NOMO-1 treated with DMSO at 0.1 percent for 48 hours (cell line): ENCODE results near the gene PRSS8.
"Not testable (repeated sequence)": the region's sequence is repeated elsewhere in the genome, so short reads cannot be mapped to it uniquely, and the experiment has no call there.

ENCODE experiments used
- DNase-seq: peaks from one replicate; lab custom pipeline; 2025; ENCODE audit not compliant: unreplicated experiment; lab: John Stamatoyannopoulos, UW

PRSS8 gene

DNA sequence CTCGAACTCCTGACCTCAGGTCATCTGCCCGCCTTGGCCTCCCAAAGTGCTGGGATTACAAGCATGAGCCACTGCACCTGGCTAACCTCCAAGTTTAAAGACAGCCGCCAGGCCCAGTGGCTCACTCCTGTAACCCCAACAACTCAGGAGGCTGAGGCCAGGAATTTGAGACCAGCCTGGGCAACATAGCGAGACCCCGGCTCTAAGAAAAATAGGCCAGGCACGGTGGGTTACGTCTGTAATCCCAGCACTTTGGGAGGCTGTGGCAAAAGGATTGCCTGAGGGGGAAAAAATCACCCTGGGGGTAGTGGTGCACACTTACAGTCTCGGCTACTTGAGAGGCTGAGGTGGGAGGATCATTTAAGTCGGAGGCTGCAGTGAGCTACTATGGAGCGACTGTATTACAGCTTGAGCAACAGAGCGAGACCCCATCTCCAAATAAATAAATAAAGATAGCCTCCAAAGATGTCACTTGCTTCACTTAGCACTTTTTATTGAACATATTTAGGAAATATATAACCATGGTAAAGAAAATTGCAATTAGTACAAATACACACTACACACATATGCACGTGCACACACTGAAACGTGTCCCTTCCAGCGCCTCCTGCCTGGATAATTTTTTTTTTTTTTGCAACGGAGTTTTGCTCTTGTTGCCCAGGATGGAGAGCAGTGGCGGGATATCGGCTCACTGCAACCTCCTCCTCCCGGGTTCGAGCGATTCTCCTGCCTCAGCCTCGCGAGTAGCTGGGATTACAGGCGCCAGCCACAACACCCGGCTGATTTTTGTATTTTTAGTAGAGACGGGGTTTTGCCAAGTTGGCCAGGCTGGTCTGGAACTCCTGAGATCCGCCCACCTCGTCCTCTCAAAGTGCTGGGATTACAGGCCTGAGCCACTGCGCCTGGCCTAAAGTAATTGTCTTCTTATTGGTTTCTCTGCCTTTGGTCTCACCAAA is 28.7 kb downstream of the PRSS8 start:
- no peak for DNase-seq

DNA sequence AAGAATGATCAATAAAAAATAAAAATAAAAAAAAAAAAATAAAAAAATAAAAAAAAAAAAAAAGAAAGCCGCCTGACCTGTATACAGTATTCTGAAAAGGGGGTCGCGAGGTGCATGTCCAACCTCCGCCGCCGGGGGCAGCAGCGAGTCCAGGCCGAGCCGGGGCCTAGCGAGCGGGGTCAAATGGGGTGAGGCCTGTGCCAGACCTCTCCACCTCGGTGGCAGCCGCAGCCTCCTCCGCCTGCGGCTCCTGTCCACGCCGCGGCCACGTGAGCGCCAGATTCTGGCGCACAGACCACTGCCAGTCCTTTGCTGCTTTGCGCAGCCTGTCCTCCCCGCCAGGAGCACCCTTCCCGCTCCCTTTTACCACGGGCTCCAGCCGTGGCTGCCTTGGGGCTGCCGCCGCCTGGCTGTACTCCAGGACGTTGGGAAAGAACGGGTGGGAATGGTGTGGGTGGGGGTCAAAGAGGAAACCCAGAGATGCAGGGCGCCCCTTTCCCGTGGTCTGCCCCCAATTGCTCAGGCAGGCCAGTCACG is 29.8 kb downstream of the PRSS8 start:
- DNase-seq: peak; percentile 79

DNA sequence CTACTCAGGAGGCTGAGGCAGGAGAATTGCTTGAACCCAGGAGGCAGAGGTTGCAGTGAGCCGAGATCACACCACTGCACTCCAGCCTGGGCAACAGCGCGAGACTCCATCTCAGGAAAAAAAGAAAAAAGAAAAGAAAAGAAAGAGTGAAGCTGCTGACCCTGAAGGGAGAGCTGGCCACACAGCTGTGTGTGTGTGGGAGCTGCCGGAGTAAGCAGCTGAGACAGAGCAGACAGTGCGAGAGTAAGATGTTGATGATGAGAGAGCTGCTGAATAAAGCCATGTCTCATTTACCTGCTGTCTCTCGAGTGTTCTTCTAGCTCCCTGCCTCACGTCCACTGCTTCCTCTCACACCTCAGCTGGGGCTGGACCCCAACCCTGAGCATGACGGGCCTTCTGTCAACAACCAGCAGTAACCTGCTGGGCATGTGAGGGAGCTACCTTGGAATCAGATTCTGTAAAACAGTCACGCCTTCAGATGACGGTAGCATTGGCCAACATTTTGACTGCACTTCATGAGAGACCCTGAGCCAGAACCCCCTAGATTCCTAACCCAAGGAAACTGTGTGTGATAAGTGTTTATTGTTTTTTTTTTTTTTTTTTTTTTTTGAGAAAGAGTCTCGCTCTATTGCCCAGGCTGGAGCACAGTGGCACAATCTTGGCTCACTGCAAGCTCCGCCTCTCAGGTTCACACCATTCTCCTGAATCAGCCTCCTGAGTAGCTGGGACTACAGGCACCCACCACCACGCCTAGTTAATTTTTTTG is 34.5 kb downstream of the PRSS8 start:
- DNase-seq: not testable (repeated sequence)

- no peak for DNase-seq
These were observed 35.5 kb downstream of the PRSS8 start for GRCh38 chr16:31099860-31100638.

- DNase-seq: peak; percentile 98
These were observed 41.0 kb downstream of the PRSS8 start, which contains the start of gene VKORC1 for GRCh38 chr16:31094424-31095120. TSS of gene VKORC1 (minus strand) at chr16:31094797. CDS start at chr16:31094729, 68 bp downstream.

DNA sequence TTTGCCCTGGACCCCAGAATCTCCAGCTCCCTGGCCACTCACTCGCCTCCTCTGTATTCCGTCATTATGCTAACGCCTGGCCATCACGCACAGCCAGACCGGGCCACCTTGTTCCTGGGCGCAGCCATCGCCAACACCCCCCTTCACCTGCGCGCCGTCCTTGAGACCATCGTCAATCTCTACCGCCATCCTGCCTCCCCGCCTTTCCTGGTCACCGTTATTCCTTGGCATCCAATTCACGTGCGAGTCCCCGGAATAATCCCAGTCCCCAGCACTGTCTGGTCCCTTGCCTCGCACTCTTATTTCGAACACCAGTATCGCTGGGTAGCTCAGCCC is 41.5 kb downstream of the PRSS8 start:
- DNase-seq: no peak

- DNase-seq: no peak
These were observed 42.3 kb downstream of the PRSS8 start for GRCh38 chr16:31093132-31093703.

DNA sequence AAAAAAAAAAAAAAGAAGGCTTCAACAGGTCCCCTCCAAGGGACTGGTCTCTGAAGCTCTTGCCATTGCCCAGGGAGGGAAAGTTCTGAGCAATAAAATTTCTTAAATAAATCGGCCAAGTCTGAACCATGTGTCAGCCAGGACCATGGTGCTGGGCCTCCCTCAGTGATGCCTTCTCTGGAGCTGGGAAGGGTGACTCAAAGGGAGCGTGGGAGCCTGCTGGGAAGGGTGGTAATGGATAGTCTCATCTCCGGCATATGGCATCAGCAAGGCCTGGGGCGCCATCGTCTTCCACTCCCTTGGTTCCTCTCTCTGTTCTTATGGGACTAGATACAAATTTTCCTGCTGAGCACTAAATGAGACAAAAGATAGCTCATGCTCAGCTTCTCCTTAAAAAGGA is 43.2 kb downstream of the PRSS8 start:
- no peak for DNase-seq

DNA sequence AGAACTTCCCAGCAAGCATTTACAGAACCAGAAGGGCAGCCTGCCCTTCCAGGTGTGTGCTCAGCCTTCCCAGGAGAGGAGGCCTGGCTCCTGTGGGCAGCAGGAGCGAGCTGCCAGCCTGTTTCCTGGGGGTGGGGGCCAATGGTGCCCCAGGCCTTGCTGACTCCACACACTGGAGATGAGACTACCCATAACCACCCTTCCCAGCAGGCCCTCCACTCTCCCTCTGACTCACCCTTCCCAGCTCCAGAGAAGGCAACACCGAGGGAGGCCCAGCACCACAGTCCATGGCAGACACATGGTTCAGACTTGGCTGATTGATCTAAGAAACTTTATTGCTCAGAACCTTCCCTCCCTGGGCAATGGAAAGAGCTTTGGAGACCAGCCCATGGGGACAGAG is 45.0 kb downstream of the PRSS8 start:
- DNase-seq: no peak

GRCh38 chr16:31089199-31089598 is 46.3 kb downstream of the PRSS8 start:
- DNase-seq: no peak

DNA sequence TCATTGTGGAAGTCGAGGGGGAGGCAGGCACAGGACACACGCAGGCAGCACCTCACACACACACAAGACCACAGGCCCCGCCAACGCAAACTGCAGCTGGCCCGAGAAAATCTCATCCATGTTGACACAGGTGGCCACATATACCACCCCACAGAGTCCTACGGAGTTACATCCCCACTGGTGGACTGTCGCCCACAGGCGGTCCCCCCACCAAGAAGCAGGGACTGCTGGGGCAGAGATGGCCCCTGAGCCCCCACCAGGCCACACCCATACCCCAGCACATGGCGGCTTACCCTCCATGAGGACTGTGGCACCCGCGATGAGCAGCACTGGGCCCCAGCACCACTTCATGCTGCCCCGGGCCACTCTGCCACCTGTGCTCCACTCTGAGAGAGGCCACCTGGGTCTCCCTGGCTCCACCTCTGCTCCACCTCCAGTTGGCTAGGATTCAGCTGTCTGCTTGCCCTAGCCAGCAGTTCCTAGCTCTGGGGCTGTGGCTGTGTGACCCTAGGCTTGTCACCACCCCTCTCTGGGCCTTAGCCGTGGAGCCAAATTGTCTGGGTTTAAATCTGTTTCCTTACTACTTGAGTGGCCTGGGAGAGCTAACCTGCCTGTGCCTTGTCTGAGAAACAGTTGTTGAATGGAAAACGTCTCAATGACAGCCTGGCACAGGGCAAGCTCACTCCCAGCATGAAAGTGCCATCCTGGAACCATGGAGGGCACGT is 46.9 kb downstream of the PRSS8 start, which contains the start of gene PRSS53:
Gene PRSS53, minus strand, starts transcription at position 485 of the 725 bp plus-strand sequence. Its CDS starts 134 bp downstream, at position 351.
- no peak for DNase-seq

GRCh38 chr16:31087971-31088370 is 47.6 kb downstream of the PRSS8 start:
- DNase-seq: no peak

GRCh38 chr16:31087481-31087880 is 48.0 kb downstream of the PRSS8 start:
- no peak for DNase-seq

DNA sequence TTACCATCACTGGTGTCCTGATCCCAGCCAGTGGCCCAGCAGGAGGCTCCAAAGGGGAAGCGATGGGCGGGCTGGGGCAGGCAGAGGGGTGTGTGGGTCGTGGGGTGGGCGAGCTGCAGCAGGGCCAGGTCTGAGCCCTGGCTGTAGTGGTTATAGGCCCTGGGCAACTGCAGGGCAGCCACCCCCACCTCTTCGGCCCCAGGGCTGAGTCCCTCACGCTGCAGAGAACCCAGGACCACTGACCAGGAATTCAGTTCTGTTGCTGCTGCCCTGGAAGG is 49.0 kb downstream of the PRSS8 start:
- no peak for DNase-seq

GRCh38 chr16:31085873-31086628 is 49.5 kb downstream of the PRSS8 start:
- no peak for DNase-seq

DNA sequence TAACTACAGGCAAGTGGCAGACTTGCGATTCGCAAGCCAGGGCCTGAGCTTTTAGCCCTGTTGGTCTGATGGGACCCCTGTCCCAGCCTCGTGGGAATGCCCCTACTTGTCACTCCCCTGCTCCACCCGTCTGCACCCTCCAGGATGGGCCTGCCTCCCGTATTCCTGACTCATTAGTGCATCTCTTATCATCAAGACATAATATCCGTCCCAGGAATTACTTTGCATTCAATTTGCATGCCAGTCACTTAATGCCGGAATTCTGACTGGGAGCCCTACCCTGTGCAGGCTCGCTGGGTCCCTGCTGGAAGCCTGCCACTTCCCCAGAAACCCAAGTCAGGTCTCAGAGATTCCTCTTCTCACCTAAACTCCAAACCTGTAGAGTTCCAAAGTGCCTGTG is 50.1 kb downstream of the PRSS8 start:
- DNase-seq: no peak

DNA sequence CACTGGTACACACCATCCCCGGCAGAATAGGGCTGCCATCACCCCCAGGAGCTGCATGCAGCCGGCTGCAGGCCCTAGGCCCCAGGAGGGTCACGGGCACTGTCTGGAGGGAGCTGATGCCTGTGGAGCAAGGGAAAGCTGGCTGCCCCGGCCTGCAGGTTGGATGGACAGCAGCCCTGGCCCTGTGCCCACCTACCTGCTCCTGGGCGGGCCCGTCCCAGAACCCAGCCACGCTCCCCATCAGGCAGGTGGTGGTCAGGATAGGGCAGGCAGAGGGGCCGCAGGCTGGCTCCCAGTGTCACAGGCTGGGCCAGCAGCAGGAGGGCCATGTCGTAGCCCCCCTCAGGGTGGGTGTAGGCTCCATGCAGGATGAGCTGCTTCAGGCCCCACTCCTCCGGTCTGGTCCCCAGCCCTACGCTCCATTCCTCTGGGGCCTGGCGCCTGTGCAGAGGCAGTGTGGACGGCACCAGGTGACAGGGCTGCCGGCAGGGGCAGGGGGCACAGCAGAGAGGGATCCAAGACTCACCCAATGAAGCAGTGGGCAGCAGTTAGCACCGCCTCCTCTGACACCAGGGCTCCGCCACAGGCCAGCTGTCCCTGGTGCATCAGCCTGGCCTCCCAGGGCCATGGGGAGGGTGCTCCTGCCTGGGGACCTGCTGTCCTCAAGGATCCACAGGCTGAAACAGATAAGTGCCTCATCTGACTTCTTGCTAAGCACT is 50.8 kb downstream of the PRSS8 start:
- DNase-seq: no peak

DNA sequence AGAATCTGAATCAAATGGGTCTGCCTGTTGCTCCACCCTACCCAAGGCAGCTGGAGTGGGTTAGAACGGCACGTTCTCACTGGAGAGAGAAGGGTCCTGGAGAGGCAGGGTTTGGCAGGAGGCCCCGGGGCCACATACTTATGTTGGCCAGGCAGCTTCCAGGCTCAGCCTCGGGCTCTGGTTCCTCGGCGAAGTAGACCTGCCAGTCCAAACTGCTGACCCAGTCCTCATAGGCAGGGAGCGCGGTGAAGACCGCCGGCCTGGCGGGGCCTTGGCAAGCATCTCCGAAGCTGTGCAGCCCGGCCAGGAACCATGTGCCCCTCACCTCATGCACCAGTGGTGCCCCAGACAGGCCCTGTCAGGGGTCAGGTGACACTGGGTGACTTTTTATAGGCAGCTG is 51.5 kb downstream of the PRSS8 start:
- no peak for DNase-seq
